Renal cortical epithelial cell (primary cell): ENCODE measurements around the gene RALGAPA2. TPM values are rescaled to one million over a fixed set of nuclear protein-coding genes. Genes with fewer than 3 reads are reported as not detected.
"Not testable (repeated sequence)": the region's sequence is repeated elsewhere in the genome, so short reads cannot be mapped to it uniquely, and the experiment has no call there.

Experiments used
- DNase-seq: peaks from one replicate; pipeline ENCODE4 v3.0.0-alpha.2; 2011; ENCODE audit warnings: low read depth
- total RNA-seq: library from RNA; depleted of rRNA; stranded (reverse); fragments of >200 nt; gene quantifications from 2 replicates; pipeline ENCODE4 v1.2.3, GENCODE V29; 2014

The RALGAPA2 gene
- total RNA-seq, 1 donor from 2014 or later, result 47.5 TPM

GRCh38 chr20:20367575-20368417 lies 344.6 kb downstream of the RALGAPA2 start, which contains the start of gene INSM1:
INSM1 (plus strand) TSS chr20:20368104; CDS start chr20:20368268, 164 bp downstream.
- no peak for DNase-seq

GRCh38 chr20:20366876-20367574 lies 345.4 kb downstream of the RALGAPA2 start:
- no peak for DNase-seq

- no peak for DNase-seq
These were observed 345.9 kb downstream of the RALGAPA2 start for GRCh38 chr20:20366551-20366875.

GRCh38 chr20:20365480-20366161 lies 346.8 kb downstream of the RALGAPA2 start:
- no peak for DNase-seq

GRCh38 chr20:20364593-20365479 lies 347.6 kb downstream of the RALGAPA2 start:
- no peak for DNase-seq

GRCh38 chr20:20363799-20364592 lies 348.4 kb downstream of the RALGAPA2 start:
- DNase-seq, result no peak

- no peak for DNase-seq
These were observed 349.0 kb downstream of the RALGAPA2 start for GRCh38 chr20:20363434-20363798.

GRCh38 chr20:20362774-20363433 lies 349.5 kb downstream of the RALGAPA2 start:
- DNase-seq, result no peak

GRCh38 chr20:20360464-20360863 lies 352.0 kb downstream of the RALGAPA2 start:
- peak; percentile 47 for DNase-seq

- no peak for DNase-seq
These were observed 352.8 kb downstream of the RALGAPA2 start for GRCh38 chr20:20359628-20360027.

- DNase-seq, result no peak
These were observed 353.6 kb downstream of the RALGAPA2 start for GRCh38 chr20:20358801-20359200.

GRCh38 chr20:20355503-20355902 lies 356.9 kb downstream of the RALGAPA2 start:
- not testable (repeated sequence) for DNase-seq

- no peak for DNase-seq
These were observed 358.9 kb downstream of the RALGAPA2 start for GRCh38 chr20:20353576-20353975.

GRCh38 chr20:20344476-20344875 lies 368.0 kb downstream of the RALGAPA2 start:
- no peak for DNase-seq

- no peak for DNase-seq
These were observed 368.5 kb downstream of the RALGAPA2 start for GRCh38 chr20:20343932-20344331.
